Ishikawa (cell line): ENCODE data around the gene NDST1.

Source experiments
- CEBPB ChIP-seq: IDR thresholded peaks from 2 replicates; pipeline ENCODE4 v1.6.1; 2012
- NFIC ChIP-seq: IDR thresholded peaks from 2 replicates; pipeline ENCODE4 v1.6.1; 2012
- TF ChIP-seq, protein P1 (sequence below): IDR thresholded peaks from 2 replicates; pipeline ENCODE4 v1.6.1; 2012; ENCODE audit warnings: low read depth, mild to moderate bottlenecking

DNA sequence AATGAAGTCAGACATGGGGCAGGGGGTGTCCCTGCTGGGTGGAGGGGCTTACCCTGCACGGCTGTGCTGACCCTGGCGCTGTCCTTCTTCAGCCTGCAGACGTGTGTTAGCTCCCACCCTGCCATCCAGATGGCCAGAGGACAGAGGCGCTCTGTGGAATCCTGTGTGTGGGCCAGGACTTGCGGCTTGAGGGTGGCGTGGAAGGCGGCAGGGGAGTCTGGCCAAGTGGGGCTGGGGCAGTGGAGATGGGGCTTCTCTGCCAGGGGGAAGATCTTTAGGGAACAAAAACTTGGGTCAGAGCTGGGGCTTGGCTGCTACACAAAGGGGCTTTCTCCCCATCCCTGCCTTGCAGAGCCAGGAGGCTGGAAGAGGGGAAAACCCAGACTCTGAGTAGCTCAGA is 86.1 kb downstream of the NDST1 start:
- TF ChIP-seq, protein P1, sequence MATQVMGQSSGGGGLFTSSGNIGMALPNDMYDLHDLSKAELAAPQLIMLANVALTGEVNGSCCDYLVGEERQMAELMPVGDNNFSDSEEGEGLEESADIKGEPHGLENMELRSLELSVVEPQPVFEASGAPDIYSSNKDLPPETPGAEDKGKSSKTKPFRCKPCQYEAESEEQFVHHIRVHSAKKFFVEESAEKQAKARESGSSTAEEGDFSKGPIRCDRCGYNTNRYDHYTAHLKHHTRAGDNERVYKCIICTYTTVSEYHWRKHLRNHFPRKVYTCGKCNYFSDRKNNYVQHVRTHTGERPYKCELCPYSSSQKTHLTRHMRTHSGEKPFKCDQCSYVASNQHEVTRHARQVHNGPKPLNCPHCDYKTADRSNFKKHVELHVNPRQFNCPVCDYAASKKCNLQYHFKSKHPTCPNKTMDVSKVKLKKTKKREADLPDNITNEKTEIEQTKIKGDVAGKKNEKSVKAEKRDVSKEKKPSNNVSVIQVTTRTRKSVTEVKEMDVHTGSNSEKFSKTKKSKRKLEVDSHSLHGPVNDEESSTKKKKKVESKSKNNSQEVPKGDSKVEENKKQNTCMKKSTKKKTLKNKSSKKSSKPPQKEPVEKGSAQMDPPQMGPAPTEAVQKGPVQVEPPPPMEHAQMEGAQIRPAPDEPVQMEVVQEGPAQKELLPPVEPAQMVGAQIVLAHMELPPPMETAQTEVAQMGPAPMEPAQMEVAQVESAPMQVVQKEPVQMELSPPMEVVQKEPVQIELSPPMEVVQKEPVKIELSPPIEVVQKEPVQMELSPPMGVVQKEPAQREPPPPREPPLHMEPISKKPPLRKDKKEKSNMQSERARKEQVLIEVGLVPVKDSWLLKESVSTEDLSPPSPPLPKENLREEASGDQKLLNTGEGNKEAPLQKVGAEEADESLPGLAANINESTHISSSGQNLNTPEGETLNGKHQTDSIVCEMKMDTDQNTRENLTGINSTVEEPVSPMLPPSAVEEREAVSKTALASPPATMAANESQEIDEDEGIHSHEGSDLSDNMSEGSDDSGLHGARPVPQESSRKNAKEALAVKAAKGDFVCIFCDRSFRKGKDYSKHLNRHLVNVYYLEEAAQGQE = no peak
- no peak for TF ChIP-seq CEBPB
- TF ChIP-seq NFIC = no peak
